ENCODE results near the gene SUN5. TPM values are rescaled to one million over a fixed set of nuclear protein-coding genes. Genes with fewer than 3 reads are reported as not detected.

Gene SUN5
- total and polyA plus RNA-seq, 9 donors, result not detected

GRCh38 chr20:33006776-33007375, 2.6 kb upstream of the SUN5 start:
- no peaks in the 10 kb centered on the region for H3K36me3 ChIP-seq
- intact Hi-C loops (cut with DNase I), result loop anchor here in 1 of 4 donors (10.0 kb wide), 1 partner anchor 58 kb away; no protein-coding TSS in a partner anchor
- H3K9me3 ChIP-seq, result no peaks in the 10 kb centered on the region
- no peaks in the 10 kb centered on the region for H3K27me3 ChIP-seq
- H3K27ac ChIP-seq, result no peak overlapping the region
- 73 to 83% (median 82%) methylated on average over 8 of the region's 8 CpGs for WGBS, 3 donors
- no peak overlapping the region for H3K4me3 ChIP-seq
- H3K4me1 ChIP-seq (ENCODE audit: insufficient read depth), result no peaks in the 10 kb centered on the region
- DNase-seq, result no peak
- TF ChIP-seq POLR2A (IDR thresholded peaks at IDR 0.05) (no peak), EP300 (IDR thresholded peaks at IDR 0.05) (no peak), CTCF (IDR thresholded peaks at IDR 0.05) (no peak)

GRCh38 chr20:33005908-33006775, 1.9 kb upstream of the SUN5 start:
- TF ChIP-seq EP300 (IDR thresholded peaks at IDR 0.05) (no peak), POLR2A (IDR thresholded peaks at IDR 0.05) (no peak), CTCF (IDR thresholded peaks at IDR 0.05) (no peak)

GRCh38 chr20:33005132-33005566, 916 bp upstream of the SUN5 start:
- 48 to 50% (median 49%) methylated on average over 4 of the region's 4 CpGs for WGBS, 3 donors
- H3K4me3 ChIP-seq, result no peak overlapping the region
- H3K36me3 ChIP-seq, result no peaks in the 10 kb centered on the region
- intact Hi-C loops (cut with DNase I), result loop anchor here in 1 of 4 donors (10.0 kb wide), 1 partner anchor 60 kb away; no protein-coding TSS in a partner anchor
- TF ChIP-seq POLR2A (IDR thresholded peaks at IDR 0.05), result no peak
- TF ChIP-seq EP300 (IDR thresholded peaks at IDR 0.05), result no peak
- no peak for TF ChIP-seq CTCF (IDR thresholded peaks at IDR 0.05)
- H3K9me3 ChIP-seq, result no peaks in the 10 kb centered on the region
- no peak overlapping the region for H3K27ac ChIP-seq
- H3K4me1 ChIP-seq (ENCODE audit: insufficient read depth), result no peaks in the 10 kb centered on the region
- no peak for DNase-seq
- no peaks in the 10 kb centered on the region for H3K27me3 ChIP-seq

More at GRCh38 chr20:33005908-33006775, 1.9 kb upstream of the SUN5 start:
- intact Hi-C loops (cut with DNase I), result loop anchor here in 1 of 4 donors (10.0 kb wide), 1 partner anchor 59 kb away; no protein-coding TSS in a partner anchor
- DNase-seq, result no peak
- no peaks in the 10 kb centered on the region for H3K4me1 ChIP-seq (ENCODE audit: insufficient read depth)
- no peaks in the 10 kb centered on the region for H3K9me3 ChIP-seq
- no peaks in the 10 kb centered on the region for H3K36me3 ChIP-seq
- WGBS, 3 donors, result 73 to 86% (median 83%) methylated on average over 8 of the region's 8 CpGs
- H3K27me3 ChIP-seq, result no peaks in the 10 kb centered on the region
- no peak overlapping the region for H3K27ac ChIP-seq
- H3K4me3 ChIP-seq, result no peak overlapping the region

GRCh38 chr20:33002087-33002808, 2.0 kb downstream of the SUN5 start:
- Histone ChIP-seq H3K4me1 (ENCODE audit: insufficient read depth) (no peaks in the 10 kb centered on the region), H3K9me3 (no peaks in the 10 kb centered on the region), H3K4me3 (no peak overlapping the region), H3K27me3 (no peaks in the 10 kb centered on the region), H3K27ac (no peak overlapping the region), H3K36me3 (no peaks in the 10 kb centered on the region)
- intact Hi-C loops (cut with DNase I), result loop anchor here in 1 of 4 donors (10.0 kb wide), 1 partner anchor 63 kb away; no protein-coding TSS in a partner anchor
- DNase-seq, result no peak
- WGBS, 3 donors, result 77 to 82% (median 81%) methylated on average over 7 of the region's 7 CpGs
- TF ChIP-seq EP300 (IDR thresholded peaks at IDR 0.05) (no peak), POLR2A (IDR thresholded peaks at IDR 0.05) (no peak), CTCF (IDR thresholded peaks at IDR 0.05) (no peak)

Data from ovary (tissue), 9 donors.